ENCODE results near the gene PRDX3.
A peak's percentile ranks its signal among the peaks of the same experiment; 100 is the strongest.

Gene PRDX3

GRCh38 chr10:119132521-119133345 lies 45.9 kb downstream of the PRDX3 start:
- no peak for DNase-seq (ENCODE audit: low read depth)
- TF ChIP-seq, protein P1, sequence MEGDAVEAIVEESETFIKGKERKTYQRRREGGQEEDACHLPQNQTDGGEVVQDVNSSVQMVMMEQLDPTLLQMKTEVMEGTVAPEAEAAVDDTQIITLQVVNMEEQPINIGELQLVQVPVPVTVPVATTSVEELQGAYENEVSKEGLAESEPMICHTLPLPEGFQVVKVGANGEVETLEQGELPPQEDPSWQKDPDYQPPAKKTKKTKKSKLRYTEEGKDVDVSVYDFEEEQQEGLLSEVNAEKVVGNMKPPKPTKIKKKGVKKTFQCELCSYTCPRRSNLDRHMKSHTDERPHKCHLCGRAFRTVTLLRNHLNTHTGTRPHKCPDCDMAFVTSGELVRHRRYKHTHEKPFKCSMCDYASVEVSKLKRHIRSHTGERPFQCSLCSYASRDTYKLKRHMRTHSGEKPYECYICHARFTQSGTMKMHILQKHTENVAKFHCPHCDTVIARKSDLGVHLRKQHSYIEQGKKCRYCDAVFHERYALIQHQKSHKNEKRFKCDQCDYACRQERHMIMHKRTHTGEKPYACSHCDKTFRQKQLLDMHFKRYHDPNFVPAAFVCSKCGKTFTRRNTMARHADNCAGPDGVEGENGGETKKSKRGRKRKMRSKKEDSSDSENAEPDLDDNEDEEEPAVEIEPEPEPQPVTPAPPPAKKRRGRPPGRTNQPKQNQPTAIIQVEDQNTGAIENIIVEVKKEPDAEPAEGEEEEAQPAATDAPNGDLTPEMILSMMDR (conservative IDR thresholded peaks at IDR 0.05; ENCODE audit: control insufficient read depth, insufficient read depth, low read depth, low read length): no peak
- H3K4me3 ChIP-seq (ENCODE audit: control insufficient read depth, low read depth, low read length): no peak overlapping the region

DNA sequence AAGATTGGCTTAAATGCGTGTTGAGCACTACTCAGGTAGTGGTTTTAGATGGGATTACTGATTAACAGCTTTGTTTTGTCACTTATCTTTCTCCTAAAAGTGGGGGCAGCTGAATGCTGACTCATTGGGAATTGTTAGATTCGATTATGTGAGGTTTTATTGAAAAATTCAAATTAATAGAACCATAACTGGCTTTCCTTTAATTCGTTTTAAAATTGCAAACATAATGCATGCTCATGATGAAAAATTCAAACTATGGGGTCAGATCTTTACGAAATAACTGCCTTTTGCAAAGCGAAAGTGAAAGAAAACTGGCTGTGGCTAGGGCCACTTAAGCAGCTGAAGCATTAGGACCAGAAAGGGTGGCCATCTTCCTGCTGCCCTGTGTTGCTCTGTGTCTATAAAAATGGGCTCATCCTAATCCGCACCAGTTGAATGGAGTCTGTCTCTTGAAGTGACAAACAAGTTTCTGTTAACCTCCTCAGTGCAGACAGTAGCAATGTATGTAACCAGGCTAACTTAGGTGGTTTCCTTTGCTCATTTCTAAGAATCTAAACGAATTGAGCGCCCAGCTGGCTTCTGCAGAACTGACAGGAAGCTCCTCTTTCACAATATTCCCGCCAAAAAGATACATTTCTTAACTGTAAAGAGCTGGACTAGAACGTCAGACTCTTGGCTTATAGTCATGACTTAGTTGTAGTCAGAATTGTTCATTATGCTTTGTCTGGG lies 46.9 kb downstream of the PRDX3 start:
- TF ChIP-seq, protein P1 (conservative IDR thresholded peaks at IDR 0.05; ENCODE audit: control insufficient read depth, insufficient read depth, low read depth, low read length): no peak
- H3K4me3 ChIP-seq (ENCODE audit: control insufficient read depth, low read depth, low read length): no peak overlapping the region
- peak; percentile 45 for DNase-seq (ENCODE audit: low read depth)

GRCh38 chr10:119129721-119130120 lies 48.9 kb downstream of the PRDX3 start:
- TF ChIP-seq, protein P1 (conservative IDR thresholded peaks at IDR 0.05; ENCODE audit: control insufficient read depth, insufficient read depth, low read depth, low read length): no peak
- H3K4me3 ChIP-seq (ENCODE audit: control insufficient read depth, low read depth, low read length): no peak overlapping the region
- DNase-seq (ENCODE audit: low read depth): no peak

- no peak overlapping the region for H3K4me3 ChIP-seq (ENCODE audit: control insufficient read depth, low read depth, low read length)
- TF ChIP-seq, protein P1 (conservative IDR thresholded peaks at IDR 0.05; ENCODE audit: control insufficient read depth, insufficient read depth, low read depth, low read length): no peak
- DNase-seq (ENCODE audit: low read depth): no peak
Observed at GRCh38 chr10:119125942-119126341, 52.7 kb downstream of the PRDX3 start.

- H3K4me3 ChIP-seq (ENCODE audit: control insufficient read depth, low read depth, low read length): no peak overlapping the region
- no peak for DNase-seq (ENCODE audit: low read depth)
- TF ChIP-seq, protein P1 (conservative IDR thresholded peaks at IDR 0.05; ENCODE audit: control insufficient read depth, insufficient read depth, low read depth, low read length): no peak
Observed at GRCh38 chr10:119120875-119121274, 57.7 kb downstream of the PRDX3 start.

- H3K4me3 ChIP-seq (ENCODE audit: control insufficient read depth, low read depth, low read length): no peak overlapping the region
- peak; percentile 44 for DNase-seq (ENCODE audit: low read depth)
- TF ChIP-seq, protein P1 (conservative IDR thresholded peaks at IDR 0.05; ENCODE audit: control insufficient read depth, insufficient read depth, low read depth, low read length): no peak
Observed at GRCh38 chr10:119120413-119120867, 58.2 kb downstream of the PRDX3 start.

All from fibroblast of mammary gland (primary cell).